ENCODE data around the gene OOSP1. TPM values are rescaled to one million over a fixed set of nuclear protein-coding genes. Genes with fewer than 3 reads are reported as not detected.

The OOSP1 gene
- total and polyA plus RNA-seq, 2 experiments from 2014 or later: not detected

GRCh38 chr11:59954219-59954847, 16.1 kb downstream of the OOSP1 start:
- Histone ChIP-seq H3K4me3 (no peak overlapping the region), H3K36me3 (ENCODE audit: insufficient read depth) (no peaks in the 10 kb centered on the region), H3F3A (replicated peaks; ENCODE audit: low read depth) (no peaks in the 10 kb centered on the region), H3K27ac (ENCODE audit: low read depth) (no peak overlapping the region), H3K27me3 (ENCODE audit: insufficient read depth) (no peaks in the 10 kb centered on the region), H3K4me1 (ENCODE audit: insufficient read depth) (no peaks in the 10 kb centered on the region), H3K4me2 (no peak overlapping the region), H3K79me2 (replicated peaks; ENCODE audit: insufficient read depth) (no peaks in the 10 kb centered on the region), H4K20me1 (replicated peaks; ENCODE audit: insufficient read depth) (no peaks in the 10 kb centered on the region), H3K9me2 (ENCODE audit: insufficient read depth) (no peaks in the 10 kb centered on the region), H2AFZ (no peak overlapping the region)
- DNase-seq (ENCODE audit: low spot score) (no peak), ATAC-seq (no peak)
- no peaks in the 10 kb centered on the region for H3K27me3 Mint-ChIP-seq (ENCODE audit: insufficient read depth, low read depth, poor library complexity)
- H3K27ac Mint-ChIP-seq: no peak overlapping the region
- TF ChIP-seq ZNF462 (CRISPR knock-in tag; IDR thresholded peaks at IDR 0.05) (no peak), CTCF (conservative IDR thresholded peaks at IDR 0.05; ENCODE audit: low read depth in 2 of 2) (no peak), ZNF114 (CRISPR knock-in tag; IDR thresholded peaks at IDR 0.05) (no peak), ZNF331 (CRISPR knock-in tag; IDR thresholded peaks at IDR 0.05; ENCODE audit: low read depth) (no peak), JUNB (IDR thresholded peaks at IDR 0.05; ENCODE audit: unreplicated experiment) (no peak), NANOG (IDR thresholded peaks at IDR 0.05; ENCODE audit: borderline replicate concordance) (no peak), STAT1 (IDR thresholded peaks at IDR 0.05; ENCODE audit: unreplicated experiment) (no peak), POLR2AphosphoS5 (IDR thresholded peaks at IDR 0.05; ENCODE audit: low read depth) (no peak), EZH2 (IDR thresholded peaks at IDR 0.05; ENCODE audit: low read depth, unreplicated experiment) (no peak), EZH2phosphoT487 (IDR thresholded peaks at IDR 0.05; ENCODE audit: unreplicated experiment) (no peak), REST (IDR thresholded peaks at IDR 0.05; ENCODE audit: unreplicated experiment) (no peak), CREB1 (CRISPR knock-in tag; IDR thresholded peaks at IDR 0.05; ENCODE audit: low read depth) (no peak), ETS1 (IDR thresholded peaks at IDR 0.05) (no peak)
- no peaks in the 10 kb centered on the region for H3K36me3 Mint-ChIP-seq (ENCODE audit: low read depth)
- no peak overlapping the region for H3K4me3 Mint-ChIP-seq
- H3K9me3 Mint-ChIP-seq: no peaks in the 10 kb centered on the region
- H3K4me1 Mint-ChIP-seq: no peaks in the 10 kb centered on the region
